Measurements from ENCODE around the gene ANKS1A.
A peak's percentile ranks its signal among the peaks of the same experiment; 100 is the strongest.
"Not testable (repeated sequence)": the region's sequence is repeated elsewhere in the genome, so short reads cannot be mapped to it uniquely, and the experiment has no call there.

The ANKS1A gene

DNA sequence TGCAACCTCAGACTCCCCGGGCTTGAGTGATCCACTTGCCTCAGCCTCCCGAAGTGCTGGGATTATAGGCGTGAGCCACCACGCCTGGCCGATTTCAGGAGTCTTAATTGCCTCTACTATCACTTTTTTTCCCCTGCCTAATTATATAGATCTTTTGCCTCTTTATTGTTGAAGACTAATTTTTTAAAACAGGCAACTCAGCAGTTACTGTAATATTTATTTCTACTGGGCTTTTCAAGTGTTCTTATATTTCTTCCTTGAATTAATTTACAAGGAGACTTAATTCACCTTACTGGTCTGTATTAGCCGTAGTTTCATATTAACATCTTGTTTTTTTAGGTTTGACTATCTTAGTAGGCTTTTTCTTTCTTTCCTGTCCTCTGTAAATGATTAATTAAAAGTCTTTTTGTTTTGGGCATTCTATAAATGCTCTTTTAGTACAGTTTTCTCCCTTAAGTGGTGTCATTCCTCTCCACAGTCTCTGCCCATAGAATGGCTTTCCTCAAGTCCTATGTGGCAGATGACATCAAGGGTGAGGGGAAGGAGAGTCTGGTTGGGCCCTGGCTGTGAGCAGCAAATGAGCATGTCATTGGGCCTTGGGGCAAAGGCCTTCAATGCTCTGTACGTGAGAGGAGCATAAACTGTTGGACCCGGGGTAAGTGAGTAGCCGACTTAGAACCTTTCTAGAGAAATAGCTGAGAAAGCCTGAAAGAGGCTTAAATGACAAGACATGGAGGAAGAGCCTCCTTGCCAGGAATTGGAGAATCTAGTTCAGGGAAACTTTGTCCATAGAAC, 36.0 kb downstream of the ANKS1A start:
- DNase-seq = no peak

DNA sequence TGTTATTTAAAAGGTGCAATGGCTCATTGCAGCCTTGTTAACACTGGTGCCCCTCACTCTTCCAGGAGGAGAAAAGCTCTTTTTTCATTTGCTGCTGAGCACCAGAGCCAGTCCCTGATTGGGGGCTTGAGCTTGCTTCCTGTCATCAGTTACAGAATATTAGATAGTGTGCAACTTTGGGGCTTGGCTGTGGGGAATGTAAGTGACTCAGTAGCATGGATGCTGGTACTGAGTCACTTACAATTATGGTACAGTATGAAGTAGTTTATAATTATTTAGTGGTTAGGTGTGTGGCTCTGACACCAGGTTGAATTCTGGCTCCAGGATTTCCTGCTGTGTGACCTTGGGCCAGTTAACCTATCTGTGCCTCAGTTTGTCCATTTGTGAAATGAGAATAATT, 37.6 kb downstream of the ANKS1A start:
- no peak for DNase-seq

DNA sequence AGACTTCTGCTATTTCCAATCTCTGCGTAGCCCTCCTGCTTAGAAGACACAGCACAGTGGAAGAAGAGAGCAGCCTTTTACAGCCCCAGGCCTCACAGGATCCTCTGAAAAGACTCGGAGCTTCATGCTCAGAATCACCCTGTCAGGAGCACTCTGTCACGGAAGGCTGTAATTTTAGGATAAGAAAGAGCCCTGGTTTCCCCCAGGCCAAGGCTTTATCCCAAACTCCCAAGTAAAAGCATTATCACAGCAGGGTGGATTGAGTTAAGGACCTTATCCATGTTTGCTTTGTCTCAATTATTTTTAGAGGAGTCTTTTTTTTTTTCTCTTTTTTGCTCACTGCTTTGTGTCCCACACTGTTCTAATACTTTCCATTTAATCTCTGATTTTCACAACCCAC, 39.2 kb downstream of the ANKS1A start:
- DNase-seq = no peak

DNA sequence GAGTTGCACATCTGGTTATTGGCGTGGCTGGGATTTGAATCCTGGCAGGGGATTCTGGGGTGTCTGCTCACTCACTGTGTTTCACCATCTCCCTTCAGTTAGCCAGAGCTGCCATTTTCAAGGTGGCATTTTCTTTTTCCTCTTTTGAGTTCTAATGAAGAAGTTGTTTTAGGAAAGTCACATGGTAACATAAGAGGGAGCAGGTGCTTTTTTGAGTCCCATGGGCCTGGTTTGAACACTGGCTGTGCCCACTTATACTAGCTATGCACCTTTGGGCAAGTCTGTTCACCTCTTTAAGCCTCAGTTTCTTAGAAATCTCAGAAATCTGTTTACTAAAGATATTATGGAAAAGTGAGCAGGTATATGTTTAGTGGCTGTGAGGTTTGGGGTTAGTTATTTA, 39.6 kb downstream of the ANKS1A start:
- no peak for DNase-seq

DNA sequence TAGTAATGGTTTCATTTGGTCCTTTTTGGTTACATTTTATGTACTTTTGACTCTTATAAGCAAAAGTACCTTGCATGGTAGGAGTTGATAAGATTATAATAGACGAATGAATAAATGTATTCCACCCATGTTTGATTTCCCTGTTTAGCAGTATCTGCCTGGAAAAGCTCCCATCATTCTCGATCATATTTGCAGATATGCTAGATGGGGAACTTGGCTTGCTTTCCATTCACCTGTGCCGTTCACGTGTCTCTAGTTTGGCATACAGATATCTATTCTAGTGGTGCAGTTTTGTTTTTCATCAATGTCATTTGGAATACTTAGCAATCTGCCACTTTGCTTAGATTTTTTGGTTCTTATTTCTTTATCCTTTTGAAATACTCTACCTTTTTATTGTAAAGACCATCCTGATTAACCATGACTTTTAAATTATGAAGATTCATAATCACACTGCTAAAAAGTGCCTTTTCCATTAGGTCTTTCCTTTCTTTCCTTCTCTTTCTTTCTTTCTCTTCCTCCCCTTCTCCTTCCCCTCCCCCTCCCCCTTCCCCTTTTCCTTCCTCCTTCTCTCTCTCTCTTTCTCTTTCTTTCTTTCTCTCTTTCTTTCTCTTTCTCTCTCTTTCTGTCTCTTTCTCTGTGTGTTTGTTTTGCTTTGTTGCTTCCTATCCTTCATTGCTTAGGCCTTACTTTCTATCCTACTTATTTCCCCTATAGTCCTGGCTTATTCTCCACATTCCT, 40.4 kb downstream of the ANKS1A start:
- DNase-seq = no peak

DNA sequence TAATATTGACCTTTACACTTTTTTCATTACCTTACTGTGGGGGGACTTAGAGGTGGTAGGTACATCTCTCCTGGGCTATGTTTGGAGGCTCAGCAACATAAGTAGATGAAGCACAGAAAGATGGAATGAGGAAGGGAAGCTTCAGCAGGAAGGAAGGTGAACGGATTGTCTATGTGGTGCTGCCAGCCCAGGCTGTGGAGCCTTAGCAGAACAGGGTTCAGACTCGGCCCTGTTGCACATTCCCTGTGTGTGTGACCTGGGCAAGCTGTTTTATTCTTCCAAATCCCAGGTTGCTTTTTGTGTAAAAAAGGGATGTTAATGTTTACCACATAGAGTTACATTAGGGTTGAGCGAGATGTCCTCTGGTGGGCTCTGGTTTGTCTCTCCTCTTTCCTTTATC, 41.2 kb downstream of the ANKS1A start:
- DNase-seq = no peak

DNA sequence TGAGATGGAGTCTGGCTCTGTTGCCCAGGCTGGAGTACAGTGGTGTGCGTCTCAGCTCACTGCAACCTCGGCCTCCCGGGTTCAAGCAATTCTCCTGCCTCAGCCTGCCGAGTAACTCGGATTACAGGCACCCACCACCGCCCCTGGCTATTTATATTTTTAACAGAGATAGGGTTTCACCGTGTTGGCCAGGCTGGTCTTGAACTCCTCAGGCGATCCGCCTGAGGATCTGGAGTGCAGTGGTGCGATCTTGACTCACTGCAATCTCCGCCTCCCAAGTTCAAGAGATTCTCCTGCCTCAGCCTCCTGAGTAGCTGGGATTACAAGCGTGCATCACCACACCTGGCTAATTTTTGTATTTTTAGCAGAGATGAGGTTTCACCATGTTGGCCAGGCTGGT, 43.1 kb downstream of the ANKS1A start:
- DNase-seq = not testable (repeated sequence)

DNA sequence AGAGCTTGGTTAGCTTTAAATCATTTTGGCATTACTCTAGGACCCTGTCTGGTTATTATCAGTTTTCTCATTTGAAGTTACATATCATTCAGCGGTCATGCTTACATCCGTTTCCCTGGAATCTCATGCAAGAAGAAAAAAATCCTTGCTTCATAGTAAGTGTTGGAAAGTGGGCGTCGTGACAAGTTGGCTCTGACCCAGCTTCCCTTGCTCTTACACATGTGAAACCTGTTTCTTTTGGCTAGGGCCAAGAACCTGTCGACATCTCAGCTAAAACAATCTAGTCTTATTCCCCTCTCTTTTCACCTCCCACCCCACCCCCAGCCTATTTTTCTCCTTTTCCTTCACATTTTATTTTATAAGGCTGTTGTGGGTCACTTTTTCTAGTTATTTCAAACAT, 45.5 kb downstream of the ANKS1A start:
- DNase-seq = peak; percentile 31

DNA sequence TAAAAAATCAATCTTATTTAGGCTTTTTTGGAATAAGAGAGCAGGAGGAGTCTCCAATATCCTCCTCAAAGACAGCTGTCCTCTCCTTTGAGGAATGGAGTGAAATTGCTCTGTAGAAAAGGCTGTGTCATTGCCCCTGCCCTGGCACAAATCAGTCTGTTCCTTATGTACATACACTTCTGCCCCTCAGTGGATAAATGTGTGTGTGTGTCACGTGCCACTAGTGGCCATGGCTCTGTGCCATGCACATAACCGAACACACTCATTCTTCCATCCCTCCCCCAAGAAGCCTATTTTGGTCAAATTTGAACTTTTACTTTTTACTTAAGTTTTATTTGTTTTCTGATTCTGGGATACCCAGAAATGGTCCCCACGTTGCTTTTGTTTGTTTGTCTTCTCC, 49.2 kb downstream of the ANKS1A start:
- no peak for DNase-seq

DNA sequence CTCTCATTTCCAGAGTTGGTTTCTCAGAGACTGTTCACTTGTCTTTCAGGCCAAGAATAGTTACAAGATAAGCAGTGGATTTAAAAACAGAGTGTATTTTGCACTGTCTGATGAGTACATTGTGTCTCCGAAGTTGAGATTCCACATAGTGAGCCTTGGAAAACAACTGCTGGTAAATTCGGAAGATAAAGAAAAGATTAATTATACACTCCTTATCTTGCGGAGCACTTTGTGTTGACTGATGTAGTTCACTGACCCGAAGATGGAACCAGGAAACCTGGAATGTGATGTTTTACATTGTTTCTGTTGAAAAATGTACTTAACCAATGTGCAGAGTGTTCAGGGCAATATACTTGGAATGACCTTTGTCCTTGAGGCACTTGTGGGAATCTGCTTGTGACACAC, 51.0 kb downstream of the ANKS1A start:
- DNase-seq = no peak

DNA sequence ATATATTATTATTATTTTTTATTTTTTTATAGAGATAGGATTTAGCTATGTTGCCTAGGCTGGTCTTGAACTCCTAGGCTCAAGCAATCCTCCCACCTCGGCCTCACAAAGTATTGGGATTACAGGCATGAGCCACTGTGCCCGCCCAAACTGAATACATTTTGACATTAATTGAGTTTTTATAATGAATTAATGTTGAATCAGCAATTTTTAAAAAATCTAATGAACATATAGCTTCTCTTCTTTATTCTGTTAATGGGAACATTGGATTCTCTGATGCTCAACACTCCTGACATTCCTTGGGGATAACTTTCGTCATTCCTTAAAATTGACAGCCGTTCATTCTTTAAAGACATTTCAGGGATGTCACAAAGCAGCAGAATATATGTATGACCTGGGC, 52.4 kb downstream of the ANKS1A start:
- no peak for DNase-seq

DNA sequence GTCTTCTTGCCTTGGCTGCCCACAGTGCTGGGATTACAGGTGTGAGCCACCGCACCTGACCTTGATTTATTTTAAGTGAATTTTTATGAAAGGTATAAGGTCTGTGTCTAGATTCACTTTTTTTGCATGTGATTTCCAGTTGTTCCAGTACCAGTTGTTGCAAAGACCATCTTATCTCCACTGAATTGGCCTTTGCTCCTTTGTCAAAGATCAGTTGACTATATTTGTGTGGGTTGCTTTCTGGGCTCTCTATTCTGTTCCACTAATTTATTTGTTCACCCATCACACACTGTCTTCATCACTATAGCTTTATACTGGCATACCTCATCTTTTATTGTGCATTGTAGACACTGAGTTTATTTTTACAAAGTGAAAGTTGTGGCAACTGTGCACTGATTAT, 56.3 kb downstream of the ANKS1A start:
- no peak for DNase-seq

DNA sequence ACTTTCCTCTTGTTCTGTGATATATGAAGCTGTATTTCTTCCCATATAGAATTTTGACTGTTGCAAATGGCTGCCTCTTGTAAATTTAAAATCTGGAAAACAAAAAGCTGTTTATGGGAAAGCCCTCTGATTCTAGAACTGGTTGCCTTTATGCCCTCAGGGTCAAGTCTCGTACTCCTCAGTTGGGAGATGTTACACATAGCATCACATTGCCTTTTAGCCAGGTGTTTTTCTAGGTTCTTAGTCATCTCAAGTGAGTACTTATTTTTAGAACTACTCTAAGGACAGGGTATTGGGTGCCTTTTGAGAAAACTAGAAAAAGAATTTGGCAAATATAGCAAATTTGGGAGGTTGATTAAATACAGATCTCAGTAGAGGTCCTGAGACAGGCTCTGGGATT, 58.5 kb downstream of the ANKS1A start:
- no peak for DNase-seq

DNA sequence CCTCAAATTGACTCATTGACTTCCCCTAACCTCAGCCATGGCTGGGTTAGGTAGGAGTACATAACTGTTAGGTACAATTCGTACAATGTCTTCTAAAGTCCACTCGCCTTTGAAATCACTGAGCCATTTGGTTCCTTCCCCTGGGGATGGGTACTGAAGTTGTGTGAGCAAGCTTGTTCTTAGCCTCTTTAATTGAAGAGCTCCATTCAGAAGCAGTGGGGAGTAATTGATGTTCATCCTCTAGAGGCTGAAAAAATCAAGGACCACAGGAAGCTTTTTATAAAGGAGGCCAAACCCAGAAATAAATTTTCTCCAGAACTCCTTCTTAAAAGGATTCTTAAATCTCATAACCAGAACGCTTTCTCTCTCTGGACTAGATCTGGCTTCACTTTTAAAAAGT, 60.6 kb downstream of the ANKS1A start:
- no peak for DNase-seq

DNA sequence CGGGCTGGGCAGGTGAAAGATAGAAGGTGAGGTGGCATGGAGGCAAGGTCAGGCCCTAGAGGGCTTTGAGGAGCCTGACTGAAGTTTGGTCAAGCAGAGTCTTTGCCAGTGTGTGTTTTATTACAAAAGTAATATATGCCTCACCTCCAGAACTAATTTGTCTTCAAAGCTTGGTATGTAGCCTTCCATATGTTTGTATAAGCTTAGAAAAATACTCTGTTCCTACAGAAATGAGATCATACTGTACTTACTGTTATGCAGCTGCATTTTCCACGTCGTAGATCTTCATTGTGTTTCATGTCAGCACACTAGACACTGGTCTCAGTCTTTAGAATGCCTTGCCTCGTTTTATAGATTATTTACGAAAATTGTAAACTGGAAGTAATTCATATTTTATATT, 61.8 kb downstream of the ANKS1A start:
- DNase-seq = no peak

DNA sequence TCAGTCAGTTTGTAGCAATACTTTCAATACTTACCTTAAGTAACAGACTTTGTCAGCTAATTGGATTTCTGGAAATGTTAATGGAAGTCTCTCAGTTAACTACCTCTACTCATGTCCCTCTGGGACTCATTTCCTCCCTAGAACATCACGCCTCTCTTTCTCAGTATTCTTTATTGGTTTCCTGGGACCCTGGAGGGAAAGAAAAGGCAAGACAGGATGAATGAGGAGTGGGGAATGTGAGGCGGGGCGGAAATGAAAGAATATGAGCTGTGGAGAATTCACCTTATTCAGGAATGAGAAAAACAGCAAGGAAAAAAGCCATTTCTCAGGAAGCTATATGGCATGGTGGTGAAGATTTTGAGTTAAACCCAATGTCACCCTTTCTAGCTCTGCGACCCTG, 62.7 kb downstream of the ANKS1A start:
- DNase-seq = no peak

DNA sequence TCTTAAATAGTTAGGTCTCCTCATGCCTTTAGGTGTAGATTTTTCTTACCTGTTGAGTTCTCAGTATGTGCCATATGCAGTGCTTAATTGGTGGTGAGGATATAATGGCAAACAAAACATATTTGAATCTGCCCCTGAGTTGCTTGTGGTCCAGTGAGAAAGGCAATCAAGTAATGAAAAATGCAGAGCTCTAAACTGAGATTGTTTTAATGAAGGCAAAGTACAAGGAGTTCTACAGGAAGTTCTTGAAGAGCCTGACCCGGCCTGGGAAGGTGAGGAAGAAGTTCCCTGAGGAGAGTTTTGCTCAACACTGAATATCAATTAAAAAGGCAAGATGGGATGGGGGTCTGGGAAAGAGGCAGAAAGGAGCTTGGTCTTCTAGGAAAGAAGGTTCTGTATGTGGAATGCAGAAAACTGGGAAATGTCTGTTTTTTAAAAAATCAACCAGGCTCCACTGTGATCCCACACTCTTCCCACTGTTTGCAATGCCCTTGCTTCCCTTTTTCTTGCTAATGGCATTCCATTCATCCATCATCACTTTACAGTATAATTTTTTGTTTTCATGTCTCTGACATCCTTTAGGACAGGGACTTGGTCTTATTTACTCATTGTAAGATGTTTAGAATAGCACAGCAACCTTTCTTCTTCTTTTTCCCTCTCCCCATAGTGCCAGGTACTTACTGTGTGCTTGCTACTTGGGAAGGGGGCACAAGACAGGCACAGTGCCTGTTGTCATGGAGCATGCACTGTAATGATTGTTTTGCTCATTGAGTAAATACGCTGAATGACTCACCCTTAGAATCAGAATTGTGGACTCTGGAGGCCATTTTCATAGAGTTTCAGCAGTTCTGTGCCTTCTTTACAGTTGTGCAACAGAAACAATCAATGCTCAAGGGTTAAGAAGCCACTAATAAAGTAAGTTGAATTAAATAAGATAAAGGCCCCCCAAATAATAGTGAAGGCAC, 64.3 kb downstream of the ANKS1A start:
- DNase-seq = peak; percentile 28

DNA sequence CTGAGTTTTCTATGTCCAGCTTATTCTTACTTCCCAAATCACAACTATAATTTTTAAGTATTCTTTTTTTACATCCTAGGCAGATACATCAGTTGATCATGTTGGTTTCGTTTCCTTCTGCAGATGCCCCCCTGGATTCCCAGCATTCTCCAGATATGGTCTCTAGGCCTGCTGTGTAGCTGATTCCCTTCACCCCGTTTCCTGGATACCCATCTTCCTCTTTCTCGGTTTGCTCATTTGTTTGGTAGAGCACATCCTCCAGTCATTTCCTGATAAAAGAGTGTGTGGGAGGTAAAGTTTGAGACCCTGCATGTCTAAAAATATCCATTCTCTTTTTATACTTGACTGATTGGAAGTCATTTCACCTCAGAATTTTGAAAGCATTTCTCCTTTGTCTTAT, 66.4 kb downstream of the ANKS1A start:
- DNase-seq = peak; percentile 81

DNA sequence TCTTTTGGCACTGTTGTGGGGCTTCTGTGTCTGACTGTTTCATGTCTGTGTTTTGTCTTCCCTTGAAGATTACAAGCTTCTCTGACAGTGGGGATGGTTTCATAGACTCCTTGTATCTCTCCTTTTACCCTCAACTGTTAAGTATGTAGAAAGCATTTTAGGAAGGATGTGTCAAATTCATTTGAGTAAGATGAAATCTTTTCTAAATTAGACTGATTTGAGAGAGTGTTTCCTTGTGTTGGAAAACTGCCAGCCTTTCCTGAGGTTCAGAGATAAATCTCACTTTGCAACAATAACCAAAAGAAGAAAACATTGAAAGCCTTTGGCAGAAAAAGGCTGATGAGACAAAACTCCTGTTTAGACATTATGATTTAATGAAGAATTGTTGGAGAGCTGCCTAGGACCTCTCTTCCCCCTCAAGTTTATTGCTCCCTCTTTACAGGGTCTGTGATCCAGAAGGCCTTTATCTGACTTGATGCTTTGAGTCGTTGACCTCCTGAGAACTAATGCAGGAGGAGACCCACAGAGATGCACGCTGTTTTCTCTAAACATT, 68.3 kb downstream of the ANKS1A start:
- no peak for DNase-seq

DNA sequence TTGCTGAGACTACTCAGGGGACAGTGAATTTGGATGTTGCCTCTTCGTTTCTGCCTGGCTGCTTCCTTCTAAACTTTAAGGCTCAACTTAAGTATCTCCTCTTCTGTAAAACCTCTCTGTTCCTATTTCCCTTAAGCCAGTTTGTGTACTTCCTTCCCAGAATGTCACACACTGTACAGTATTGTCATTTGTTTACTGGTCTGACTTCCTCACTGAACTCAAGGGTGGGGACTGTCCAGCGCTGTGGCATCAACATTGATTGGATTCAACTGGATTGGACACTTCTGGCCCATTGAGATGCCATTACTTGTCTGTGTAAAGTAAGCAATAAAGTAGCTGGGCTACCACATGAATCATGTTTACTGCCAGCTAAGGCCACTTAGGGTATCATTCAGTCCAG, 69.7 kb downstream of the ANKS1A start:
- peak; percentile 48 for DNase-seq

DNA sequence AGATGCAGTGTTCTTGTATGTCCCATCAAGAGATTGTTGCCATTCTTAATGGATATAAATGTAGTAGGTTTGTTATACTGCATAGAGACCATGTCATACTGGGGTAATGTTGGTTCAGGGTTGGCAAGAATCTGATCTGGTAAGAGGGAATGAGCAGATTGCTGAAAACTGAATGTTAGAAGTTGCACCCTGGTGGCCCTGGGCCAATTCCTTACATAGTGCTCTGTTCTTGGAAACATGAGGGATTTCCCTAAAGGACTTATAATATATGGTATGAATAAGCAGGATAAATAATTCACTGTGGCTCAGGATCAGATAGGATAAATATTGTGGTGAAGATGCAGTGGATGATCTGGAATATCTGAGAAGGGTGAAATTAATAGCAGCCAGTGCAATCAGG, 70.2 kb downstream of the ANKS1A start:
- no peak for DNase-seq

DNA sequence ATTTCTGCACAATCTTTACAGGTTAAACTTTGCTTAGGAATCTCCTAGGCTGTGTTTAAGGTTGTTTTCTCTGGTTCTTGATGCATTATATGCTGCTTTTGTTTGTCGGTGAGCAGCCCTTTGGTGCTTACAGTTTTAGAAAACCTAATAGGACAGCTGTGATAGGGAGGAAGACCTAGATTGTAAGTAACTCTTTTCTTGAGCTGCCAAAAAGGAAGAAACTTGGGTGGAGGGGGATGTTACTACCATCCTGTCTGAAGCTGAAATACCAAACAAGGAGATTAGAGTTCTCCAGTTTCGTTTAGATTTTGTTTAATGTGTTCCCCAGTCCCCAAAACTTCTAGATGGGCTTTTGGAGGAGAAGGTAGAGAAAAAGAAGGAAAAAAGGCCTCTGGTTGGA, 72.0 kb downstream of the ANKS1A start:
- no peak for DNase-seq

DNA sequence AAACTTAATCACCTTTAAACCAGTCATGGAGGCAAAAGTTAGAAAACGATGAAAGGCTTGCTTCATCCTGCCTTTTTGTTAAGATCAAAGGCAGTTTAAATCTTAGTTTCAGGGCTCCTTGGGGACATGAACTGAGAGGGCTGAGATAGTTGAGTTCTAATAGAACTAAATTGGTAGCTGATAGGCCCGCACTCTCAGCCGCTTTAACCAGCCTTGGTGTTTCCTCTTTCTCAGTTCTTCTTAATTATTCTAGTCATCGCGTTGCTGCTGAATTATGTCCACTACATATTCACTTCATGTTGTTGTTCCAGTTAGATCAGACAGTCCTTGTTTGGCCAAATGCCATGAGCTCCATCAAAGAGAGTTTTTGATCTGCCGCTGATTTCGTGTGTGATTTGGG, 72.5 kb downstream of the ANKS1A start:
- DNase-seq = peak; percentile 25

Data from suppressor macrophage treated with lipopolysaccharide for 4 hours (primary cell).